A673 (cell line): Measurements from ENCODE around the gene C11orf68.

Experiments used
- EZH2 ChIP-seq: fragments of 200-600 bp; sonication (generic); IDR thresholded peaks from 2 replicates; pipeline ENCODE4 v1.6.1; 2017; ENCODE audit warnings: borderline replicate concordance, low read depth, mild to moderate bottlenecking, mixed read lengths, antibody characterized with exemption, low read length; ENCODE audit not compliant: poor library complexity, severe bottlenecking
- TF ChIP-seq, protein P1 (sequence below): fragments of 300-800, 200-600 bp; sonication (generic); conservative IDR thresholded peaks from 2 replicates; pipeline ENCODE4 v1.5.1; 2017; ENCODE audit warnings: low read depth, mild to moderate bottlenecking, antibody characterized with exemption, low read length, moderate library complexity, mixed read lengths

DNA sequence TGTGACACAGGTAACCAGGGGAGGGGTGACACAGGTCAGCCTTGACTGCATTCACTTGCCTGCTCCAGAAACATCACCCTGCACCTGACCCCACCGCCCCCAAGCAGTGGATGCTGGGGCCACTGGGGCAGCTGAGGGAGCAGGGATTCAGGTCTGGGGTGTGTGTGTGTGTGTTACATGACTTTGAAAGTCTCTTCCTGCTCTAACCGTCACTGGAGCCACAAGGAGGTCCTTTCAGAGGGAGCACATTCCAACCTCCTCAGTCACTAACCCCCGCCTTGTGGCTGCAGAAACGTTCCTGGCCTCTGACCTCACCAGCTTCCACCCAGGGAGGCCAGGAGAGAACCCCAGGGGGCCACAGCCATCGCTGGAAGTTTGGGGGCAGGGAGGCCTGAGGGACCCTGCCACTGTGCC lies 15.8 kb downstream of the C11orf68 start:
- TF ChIP-seq, protein P1, sequence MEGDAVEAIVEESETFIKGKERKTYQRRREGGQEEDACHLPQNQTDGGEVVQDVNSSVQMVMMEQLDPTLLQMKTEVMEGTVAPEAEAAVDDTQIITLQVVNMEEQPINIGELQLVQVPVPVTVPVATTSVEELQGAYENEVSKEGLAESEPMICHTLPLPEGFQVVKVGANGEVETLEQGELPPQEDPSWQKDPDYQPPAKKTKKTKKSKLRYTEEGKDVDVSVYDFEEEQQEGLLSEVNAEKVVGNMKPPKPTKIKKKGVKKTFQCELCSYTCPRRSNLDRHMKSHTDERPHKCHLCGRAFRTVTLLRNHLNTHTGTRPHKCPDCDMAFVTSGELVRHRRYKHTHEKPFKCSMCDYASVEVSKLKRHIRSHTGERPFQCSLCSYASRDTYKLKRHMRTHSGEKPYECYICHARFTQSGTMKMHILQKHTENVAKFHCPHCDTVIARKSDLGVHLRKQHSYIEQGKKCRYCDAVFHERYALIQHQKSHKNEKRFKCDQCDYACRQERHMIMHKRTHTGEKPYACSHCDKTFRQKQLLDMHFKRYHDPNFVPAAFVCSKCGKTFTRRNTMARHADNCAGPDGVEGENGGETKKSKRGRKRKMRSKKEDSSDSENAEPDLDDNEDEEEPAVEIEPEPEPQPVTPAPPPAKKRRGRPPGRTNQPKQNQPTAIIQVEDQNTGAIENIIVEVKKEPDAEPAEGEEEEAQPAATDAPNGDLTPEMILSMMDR = no peak
- TF ChIP-seq EZH2 = no peak
